Coronary artery (tissue), 2 donors: Measurements from ENCODE around the gene RCL1.
A peak's percentile ranks its signal among the peaks of the same experiment; 100 is the strongest.

Experiments
- DNase-seq: peaks from one replicate; pipeline ENCODE4 v3.0.0-alpha.2; 2017; ENCODE audit warnings: low spot score
- H3K27ac ChIP-seq, 2 donors: fragments of 200-600 bp; sonication (generic); one replicate each; pipeline ENCODE4 v1.5.1; 2016 to 2019
- H3K4me3 ChIP-seq: fragments of 200-600 bp; sonication (generic); 2 replicates; pipeline ENCODE4 v1.5.1; 2016; ENCODE audit warnings: mild to moderate bottlenecking, moderate library complexity
- CTCF ChIP-seq: fragments of 200-600 bp; sonication (generic); IDR thresholded peaks from one replicate; pipeline ENCODE4 v1.5.1; 2019; ENCODE audit warnings: antibody characterized with exemption

Gene RCL1

GRCh38 chr9:4796530-4796929, 3.8 kb downstream of the RCL1 start:
- DNase-seq = no peak
- TF ChIP-seq CTCF = no peak
- Histone ChIP-seq H3K4me3 (no peak overlapping the region), H3K27ac (no peak overlapping the region)

- Histone ChIP-seq H3K4me3 (peak overlapping the region; percentile 20), H3K27ac (peak overlapping the region in 1 of 2 donors; percentile 74)
- DNase-seq = no peak
- TF ChIP-seq CTCF = peak; percentile 30
Measured at GRCh38 chr9:4796988-4797853, 4.5 kb downstream of the RCL1 start.

GRCh38 chr9:4797854-4798150, 5.1 kb downstream of the RCL1 start:
- no peak for TF ChIP-seq CTCF
- H3K4me3 ChIP-seq = peak overlapping the region; percentile 20
- DNase-seq = no peak
- peak overlapping the region; percentile 3 to 74 for H3K27ac ChIP-seq

GRCh38 chr9:4798281-4799032, 5.7 kb downstream of the RCL1 start:
- H3K27ac ChIP-seq = peak overlapping the region; percentile 3 to 74
- TF ChIP-seq CTCF = no peak
- DNase-seq = no peak

GRCh38 chr9:4799033-4799430, 6.3 kb downstream of the RCL1 start:
- TF ChIP-seq CTCF = no peak
- Histone ChIP-seq H3K27ac (peak overlapping the region in 1 of 2 donors; percentile 3), H3K4me3 (no peak overlapping the region)
- no peak for DNase-seq

More at GRCh38 chr9:4798281-4799032, 5.7 kb downstream of the RCL1 start:
- H3K4me3 ChIP-seq = peak overlapping the region; percentile 20

GRCh38 chr9:4799775-4800174, 7.0 kb downstream of the RCL1 start:
- no peak overlapping the region for H3K4me3 ChIP-seq
- DNase-seq = no peak
- no peak for TF ChIP-seq CTCF
- peak overlapping the region in 1 of 2 donors; percentile 4 for H3K27ac ChIP-seq

GRCh38 chr9:4801156-4801555, 8.4 kb downstream of the RCL1 start:
- no peak for TF ChIP-seq CTCF
- no peak for DNase-seq
- no peak overlapping the region for H3K4me3 ChIP-seq
- H3K27ac ChIP-seq = no peak overlapping the region
